COR-L47 (cell line): ENCODE measurements around the gene DDX54.

ENCODE experiments used
- DNase-seq: peaks from one replicate; lab custom pipeline; 2025; lab: John Stamatoyannopoulos, UW

The DDX54 gene

DNA sequence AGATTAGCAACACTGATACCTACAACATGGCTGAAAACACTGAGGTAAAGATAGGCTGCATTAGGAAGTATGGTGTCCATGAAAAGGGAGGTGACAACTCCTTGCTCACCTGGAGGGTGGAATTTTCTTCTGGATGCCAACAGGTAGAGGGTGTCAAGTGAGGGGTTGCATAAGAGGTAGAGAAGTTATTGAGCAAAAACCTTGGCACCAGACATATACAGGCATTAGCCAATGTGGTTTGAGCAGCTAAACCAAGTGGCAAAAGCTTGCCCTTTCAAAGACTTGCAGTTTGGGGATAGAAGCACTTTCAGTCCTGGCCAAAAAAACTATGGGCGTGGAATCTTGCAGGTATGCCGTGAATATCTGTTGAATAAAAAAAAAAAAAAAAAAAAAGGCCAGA is 4.1 kb upstream of the DDX54 start:
- DNase-seq, result no peak

DNA sequence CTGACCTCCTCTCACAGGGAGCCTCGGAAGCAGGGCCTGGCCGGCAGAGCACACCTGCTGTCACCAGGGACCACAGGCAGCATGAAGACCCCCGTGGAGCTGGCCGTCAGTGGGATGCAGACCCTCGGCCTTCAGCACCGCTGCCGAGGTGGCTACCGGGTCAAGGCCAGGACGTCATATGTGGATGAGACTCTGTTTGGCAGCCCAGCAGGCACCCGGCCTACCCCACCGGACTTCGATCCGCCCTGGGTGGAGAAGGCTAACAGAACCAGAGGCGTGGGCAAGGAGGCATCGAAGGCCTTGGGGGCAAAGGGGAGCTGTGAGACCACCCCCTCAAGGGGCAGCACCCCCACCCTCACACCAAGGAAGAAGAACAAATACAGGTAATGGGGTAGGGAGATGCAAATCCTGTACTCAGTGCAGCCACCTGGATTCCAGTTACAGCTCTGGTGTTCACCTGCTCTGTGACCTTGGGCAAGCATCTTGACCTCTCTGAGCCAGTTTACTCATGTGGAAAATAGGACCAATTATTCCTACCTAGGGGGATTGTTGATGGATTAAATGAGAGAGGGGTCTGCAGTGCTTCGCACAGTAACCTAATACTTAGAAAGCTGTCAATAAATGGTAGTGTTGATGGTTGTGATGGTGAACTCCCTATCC is 1.5 kb upstream of the DDX54 start:
- no peak for DNase-seq

DNA sequence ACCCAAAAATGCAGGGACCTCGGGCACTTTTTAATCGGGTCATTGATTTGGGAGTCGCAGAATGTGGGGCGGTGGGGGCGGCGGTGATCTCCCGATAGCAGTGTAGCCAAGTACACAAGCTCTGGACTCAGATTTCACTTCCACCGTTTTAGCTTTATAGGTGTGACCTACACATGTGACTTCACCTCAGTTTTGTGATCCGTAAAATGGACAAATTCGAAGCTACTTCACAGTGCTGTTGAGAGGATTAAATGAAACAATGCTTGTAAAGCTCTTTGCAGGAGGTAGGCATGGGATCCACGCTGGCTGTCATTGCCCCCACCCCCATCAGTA is 721 bp upstream of the DDX54 start:
- DNase-seq, result no peak

DNA sequence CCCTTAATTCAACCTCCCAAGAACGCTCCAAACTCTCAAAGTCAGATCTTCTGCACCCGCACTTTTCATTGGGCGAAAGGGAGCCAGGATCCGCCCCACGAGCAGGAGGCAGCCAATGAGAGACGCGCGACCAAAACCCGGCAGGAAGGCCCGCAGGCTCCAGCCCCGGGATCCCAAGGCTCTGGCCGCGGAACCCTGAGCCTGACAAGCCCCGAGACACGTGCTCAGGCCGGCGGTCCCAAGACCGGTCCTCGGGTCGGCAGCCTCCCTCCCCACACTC is 438 bp downstream of the DDX54 start:
- peak; percentile 66 for DNase-seq

DNA sequence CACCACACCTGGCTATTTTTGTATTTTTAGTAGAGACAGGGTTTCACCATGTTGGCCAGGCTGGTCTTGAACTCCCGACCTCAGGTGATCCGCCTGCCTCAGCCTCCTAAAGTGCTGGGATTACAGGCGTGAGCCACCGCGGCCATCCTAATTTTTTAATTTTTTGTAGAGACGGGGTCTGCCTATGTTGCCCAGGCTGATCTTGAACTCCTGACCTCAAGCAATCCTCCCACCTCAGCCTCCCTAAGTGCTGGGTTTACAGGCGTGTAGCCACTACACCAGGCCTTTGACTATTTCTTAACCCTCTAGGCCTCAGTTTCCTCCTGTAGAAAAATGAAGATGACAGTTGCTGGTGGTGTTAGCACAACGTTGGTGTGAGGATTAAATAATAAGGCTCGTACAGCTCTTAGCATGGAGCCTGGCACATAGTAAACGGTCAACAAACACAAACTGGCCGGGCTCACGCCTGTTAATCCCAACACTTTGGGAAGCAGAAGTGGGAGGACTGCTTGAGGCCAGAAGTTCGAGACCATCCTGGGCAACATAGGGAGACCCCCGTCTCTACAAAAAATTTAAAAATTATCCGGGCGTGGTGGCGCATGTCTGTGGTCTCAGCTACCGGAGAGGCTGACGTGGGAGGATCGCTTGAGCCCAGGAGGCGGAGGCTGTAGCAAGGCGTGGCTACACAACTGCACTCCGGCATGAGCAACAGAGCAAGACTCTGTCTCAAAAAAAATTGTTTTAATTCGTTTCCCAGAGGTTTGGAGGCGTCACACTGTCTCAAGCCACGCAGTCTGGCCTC is 979 bp downstream of the DDX54 start:
- no peak for DNase-seq

DNA sequence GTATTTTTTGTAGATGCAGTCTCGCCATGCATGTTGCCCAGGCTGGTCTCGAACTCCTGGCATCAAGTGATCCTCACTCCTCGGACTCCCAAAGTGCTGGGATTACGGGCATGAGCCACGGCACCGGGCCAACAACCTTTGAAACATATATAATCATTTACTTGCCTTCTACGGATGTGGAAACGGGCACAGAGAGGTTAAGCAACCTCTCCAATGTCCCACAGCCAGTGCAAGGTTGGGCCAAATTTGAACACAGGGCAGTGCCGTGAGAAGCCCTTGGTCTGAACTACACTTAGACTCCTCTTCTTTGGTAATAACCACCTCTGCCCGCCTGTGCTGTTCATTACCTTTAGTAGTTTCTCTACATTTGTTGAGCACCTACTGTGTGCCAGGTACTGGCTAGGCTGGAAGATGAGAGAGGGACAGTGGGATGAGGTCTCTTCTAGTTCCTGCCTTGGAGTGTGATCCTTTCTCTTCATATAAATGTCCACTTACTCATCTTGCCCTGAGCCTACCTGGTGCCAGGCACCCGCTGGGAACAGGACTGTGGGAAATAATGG is 2.2 kb downstream of the DDX54 start:
- no peak for DNase-seq

DNA sequence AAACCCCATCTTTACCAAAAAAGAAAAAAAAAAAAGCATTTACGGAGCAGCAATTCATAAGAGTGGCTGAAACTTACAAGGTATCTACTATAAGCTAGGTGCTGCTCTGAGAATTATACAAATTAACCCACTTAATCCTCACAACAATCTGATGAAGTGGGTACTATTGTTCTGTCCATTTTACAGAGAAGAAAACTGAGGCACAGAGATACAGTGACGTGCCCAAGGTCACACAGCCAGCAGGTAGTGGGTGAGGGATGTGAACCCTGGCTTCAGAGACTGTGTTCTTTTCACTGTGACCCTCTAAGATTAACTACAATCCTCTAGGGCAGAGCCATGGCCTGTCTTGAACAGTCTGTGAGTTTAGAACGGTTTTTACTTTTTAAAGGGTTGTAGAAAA is 3.3 kb downstream of the DDX54 start:
- no peak for DNase-seq

DNA sequence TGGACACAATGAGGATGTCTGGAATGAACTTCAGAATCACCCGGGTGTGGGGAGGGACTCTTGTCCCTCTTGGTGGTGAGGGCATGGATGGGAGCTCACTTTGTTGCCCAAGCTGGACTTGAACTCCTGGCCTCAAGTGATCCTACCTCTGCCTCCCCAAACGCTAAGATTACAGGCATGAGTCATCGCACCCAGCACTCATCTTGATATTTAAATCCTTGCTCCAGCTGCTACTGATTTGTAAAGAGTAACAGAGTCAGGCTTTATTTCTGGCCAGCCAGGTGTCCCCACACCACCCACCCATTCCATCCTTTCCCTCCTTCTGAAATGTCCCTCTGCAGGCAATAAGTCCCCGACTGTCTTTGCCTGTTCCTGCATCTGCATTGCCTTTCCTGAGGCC is 4.9 kb downstream of the DDX54 start:
- DNase-seq, result no peak

DNA sequence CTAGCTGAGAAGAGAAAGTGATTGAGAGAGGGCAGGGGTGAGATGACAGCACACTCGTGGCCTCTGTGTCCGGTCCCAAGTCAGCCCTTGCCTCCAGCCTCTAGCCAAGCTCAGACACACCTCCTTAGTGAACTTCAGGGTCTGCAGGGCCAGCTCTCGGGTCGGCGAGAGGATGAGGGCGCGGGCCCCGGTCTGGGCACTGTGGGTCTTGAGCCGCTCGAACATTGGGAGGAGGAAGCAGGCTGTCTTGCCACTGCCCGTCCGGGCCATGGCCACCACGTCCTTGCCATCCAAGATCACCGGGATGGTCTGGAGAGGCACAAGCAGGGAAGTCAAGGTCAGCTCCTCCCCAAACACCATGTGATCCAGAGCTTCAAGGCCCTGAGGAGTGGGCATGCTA is 6.3 kb downstream of the DDX54 start:
- DNase-seq, result no peak

DNA sequence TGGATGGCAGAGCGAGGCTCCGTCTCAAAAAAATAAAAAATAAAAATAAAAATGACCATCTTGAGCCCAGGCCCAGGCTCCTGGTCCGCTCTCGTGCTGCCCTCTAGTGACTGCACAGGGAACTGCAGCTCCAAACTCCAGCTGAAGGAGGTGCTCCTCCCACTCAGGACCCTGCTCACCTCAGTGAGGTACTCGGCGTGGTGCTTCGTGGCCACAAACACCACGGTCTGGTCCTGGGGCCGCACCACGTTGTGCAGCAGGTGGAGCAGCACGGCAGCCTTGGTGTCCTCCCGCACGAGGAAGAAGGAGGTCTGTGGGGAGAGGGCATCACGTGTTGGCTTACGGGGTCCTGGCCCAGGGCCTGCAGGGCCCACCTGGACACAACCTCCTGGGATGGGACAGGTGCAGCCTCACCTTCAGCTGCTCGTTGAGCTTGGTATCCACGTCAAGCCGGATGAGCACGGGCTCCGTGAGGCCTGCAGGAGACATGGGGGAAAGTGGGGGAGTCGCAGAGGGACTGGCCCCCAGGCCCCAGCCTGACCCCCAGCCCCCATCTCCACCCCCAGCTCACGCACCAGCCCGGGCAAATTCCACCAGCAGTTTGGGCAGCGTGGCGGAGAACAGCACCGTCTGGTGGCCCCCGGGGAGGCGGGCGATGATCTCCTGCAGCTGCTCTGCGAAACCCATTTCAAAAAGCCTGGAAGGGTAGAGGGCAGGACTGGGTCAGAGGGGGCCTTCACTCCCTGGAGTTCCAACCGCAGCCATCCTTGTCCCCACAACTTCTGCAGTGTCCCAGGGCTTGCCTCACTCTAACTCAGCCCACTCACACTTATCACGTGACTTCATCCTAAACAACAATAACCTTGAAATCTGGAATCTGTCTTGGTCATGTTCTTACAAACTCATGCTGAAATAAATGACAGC is 10.6 kb downstream of the DDX54 start:
- DNase-seq, result peak; percentile 15

DNA sequence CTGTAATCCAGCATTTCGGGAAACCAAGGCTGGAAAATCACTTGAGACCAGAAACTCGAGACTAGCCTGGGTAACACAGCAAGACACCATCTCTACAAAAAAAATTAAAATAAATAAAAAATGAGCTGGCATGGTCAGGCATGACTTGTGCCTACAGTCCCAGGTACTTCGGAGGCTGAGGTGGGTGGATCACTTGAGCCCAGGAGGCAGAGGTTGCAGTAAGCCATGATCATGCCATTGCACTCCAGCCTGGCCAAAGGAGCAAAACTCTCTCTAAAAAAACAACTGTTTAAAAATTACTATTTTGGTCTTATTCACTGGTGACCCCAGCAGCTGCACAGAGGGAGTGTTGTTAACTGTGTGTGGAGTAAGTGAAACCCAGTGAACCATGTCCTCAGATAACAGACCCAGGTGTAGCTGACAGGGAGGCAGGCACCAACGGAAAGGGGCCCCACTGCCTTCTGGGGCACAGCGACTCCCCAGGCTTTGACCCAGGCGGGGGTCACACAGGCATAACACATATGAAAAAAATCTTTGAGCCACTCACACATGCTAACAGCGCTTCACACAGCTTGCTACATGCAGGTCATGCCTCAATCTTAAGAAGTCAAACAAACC is 12.1 kb downstream of the DDX54 start:
- no peak for DNase-seq

DNA sequence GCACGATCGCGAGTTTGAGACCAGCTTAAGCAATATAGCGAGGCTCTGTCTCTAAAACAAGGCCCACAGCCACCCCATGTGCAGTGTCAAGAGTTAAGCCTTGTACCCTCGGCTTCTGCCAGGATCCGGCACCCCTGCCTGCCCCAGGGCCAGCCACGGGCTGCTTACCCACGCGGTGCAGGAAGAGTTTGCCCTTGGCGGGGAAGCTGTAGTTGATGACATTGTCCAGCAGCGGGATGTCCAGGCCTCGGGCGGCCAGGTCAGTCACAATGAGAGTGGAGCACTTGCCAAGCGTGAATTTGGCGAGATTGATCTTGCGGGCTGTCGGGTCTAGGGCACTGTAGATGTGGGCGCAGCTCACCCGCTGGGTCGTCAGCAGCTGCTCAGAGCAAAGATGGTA is 13.1 kb downstream of the DDX54 start:
- no peak for DNase-seq

DNA sequence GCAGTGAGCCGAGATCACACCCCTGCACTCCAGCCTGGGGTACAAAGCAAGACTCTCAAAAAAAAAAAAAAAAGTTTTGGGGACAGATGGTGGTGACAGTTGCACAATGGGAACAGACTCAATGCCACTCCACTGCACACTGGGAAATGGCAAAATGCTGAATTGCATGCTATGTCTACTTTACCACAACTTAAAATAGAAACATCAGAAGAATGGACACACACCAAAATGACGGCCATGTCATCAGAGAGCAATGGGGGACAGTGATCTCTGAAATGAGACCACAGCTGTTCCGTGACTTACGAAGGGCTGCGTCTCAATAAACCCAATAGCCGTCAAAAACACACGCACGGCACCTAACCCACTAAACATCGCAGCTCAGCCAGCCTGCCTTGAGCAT is 13.7 kb downstream of the DDX54 start:
- DNase-seq, result no peak

DNA sequence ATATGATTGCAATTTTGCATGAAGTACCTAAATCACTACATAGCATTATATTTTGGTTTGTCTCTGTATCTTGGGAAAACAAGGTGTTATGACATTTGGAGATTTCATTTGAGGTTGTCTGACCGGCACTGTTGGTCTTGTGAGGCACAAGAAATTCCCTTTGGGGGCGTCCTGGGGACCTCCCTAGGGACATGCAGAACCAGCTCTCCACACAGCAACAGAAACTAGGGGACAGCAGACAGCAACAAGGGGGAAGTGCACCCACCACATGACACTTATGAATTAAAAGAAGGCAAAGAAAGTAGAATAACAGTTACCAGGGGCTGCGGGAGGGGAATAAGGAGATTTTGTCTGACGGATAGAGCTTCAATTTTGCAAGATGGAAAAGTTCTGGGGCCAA is 14.4 kb downstream of the DDX54 start:
- DNase-seq, result no peak

DNA sequence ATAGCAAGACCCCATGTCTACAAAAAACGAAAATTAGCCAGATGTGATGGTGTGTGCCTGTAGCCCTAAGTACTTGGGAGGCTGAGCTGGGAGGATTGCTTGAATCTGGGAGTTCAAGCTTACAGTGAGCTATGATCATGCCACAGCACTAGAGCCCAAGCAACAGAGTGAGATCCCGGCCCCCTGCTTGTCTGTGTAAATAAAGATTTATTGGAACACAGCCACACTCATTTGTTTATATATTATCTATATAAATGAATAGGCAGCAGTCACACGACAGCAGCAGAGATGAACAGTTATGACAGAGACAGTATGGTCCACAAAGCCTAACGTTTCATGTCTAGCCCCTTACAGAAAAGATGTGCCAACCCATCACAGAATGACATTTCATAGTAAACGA is 14.8 kb downstream of the DDX54 start:
- no peak for DNase-seq

DNA sequence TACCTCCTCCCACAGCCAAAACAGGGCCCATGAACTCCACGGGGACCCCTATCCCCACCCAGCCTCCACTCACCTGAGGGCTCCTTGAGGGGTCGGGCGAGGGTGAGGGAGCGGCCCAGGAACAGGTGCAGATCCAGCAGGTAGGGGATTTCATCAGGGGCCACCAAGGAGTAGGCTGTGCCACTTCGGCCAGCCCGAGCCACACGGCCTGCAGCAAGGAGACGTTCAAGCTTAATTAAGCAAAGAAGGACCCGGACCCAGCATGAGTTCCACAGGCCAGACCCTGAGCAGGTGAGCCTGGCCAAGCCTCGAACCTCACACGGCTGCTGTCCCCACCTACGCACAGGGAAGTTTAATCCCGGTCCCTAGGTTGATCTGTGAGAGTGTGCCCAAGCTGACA is 15.6 kb downstream of the DDX54 start:
- DNase-seq, result no peak

DNA sequence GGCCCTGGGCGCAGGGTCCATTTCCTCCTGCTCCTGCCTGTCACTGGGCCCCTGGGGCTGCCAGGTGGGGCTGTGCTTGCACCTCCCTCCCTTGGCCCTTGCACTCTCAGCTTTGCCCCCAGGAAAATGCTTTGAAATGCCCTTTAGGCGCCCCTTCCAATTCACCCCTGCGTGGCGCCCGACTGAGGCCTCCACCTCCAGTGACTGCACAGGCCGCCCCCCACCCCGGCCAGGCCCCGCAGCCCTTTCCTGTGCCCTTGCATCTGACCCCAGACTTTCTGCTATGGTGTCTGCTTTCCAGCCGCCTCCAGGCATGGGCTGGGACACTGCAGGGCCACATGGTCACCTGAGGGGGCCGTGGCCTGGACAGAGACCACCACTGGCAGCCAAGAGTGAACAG is 17.4 kb downstream of the DDX54 start:
- no peak for DNase-seq

DNA sequence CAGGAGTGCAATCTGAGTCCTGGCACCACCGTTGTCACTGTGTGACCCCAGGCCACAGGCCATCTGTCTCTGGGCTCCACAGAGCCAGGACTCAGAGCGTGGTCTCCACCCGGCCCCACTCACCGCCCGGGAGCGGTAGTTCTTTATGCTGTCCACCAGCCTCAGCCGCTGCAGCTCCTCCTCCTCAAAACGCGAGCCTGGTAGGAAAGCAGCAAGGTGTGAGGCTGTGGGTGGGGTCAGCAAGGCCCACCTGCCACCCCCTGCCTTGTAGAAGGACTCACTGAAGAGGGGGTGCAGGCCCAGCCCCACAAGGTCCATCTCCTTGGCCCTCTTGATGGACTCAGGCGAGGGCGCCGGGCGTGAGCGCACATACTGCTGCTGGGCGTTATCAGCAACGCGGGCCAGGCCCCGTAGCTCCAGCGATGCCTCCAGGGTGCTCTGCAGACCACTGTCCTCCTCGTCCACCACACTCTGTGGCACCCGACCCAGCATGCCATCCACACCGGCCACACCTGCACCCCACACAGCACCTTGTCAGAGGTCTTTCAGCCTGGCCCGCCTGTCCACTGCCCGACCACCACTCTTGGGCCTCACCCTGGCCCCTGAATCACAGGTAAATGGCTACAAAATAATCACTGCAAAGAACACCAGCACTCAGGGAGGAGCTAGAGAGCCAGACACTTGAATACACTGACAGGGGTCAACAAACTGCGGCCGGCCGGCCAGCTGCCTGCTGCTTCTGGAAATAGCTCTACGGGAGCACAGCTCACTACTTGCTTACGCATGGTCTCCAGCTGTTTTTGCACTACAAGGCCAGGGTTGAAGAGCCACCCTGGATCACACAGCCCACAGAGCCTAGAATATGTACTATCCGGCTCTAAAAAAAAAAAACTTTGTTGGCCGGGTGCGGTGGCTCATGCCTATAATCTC is 19.5 kb downstream of the DDX54 start:
- no peak for DNase-seq

DNA sequence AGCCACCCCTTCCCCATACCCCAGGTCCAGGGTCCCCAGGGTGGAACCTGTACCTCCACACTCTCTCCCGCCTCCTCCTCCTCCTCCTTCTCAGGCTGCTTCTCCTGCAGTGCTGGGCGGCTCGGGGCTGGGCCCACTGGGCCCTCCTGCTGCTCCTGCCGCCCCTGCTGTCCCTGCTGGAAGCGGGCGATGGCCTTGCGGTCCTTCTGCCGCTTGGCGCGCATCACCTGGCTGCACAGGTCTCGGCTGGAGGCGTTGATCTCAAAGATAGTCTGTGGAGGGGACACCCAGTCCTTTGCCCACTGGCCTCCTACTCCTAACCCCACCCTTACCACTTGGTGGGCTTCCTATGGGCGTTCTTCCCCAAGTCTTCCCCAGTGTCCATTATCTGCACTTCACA is 21.3 kb downstream of the DDX54 start:
- no peak for DNase-seq

DNA sequence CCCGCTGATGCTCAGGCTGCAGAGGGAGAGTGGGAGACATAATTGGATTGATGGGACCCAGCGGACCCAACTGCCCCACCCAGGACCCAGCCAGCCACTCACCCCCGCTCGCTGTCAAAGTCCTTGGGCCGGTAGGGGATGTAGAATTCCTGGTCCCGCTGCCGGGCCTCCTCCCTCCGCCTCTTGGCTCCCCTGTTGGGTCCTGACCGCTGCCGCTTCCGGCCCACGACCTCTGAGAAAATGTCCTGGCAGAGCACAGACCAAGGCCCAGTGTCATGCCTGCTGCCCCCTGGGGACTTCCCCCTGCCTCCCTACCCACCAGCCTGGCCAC is 22.3 kb downstream of the DDX54 start:
- no peak for DNase-seq
